Prostate gland (tissue), 2 donors: ENCODE results near the gene APOA5.

Experiments used
- POLR2A ChIP-seq: fragments of 450-650 bp; IDR thresholded peaks from one replicate; pipeline ENCODE4 v1.6.1; 2016; ENCODE audit warnings: antibody characterized with exemption, mild to moderate bottlenecking
- POLR2AphosphoS5 ChIP-seq: sonication (generic); formaldehyde crosslinking; IDR thresholded peaks from one replicate; pipeline ENCODE4 v1.6.1; 2017; ENCODE audit warnings: antibody characterized with exemption
- TF ChIP-seq, protein P1 (sequence below), 4 experiments: fragments of 200-600 bp in 2 of 4; fragments of 450-650 bp in 2 of 4; sonication (generic) in 2 of 4; IDR thresholded peaks; 1 replicate in 3 of 4; 2 replicates in 1 of 4; pipeline ENCODE4 v1.5.1; 2016 to 2019; ENCODE audit warnings: antibody characterized with exemption in 4 of 4, mild to moderate bottlenecking in 2 of 4, moderate library complexity in 2 of 4

GRCh38 chr11:116778556-116778955 is 13.1 kb downstream of the APOA5 start:
- TF ChIP-seq, protein P1, sequence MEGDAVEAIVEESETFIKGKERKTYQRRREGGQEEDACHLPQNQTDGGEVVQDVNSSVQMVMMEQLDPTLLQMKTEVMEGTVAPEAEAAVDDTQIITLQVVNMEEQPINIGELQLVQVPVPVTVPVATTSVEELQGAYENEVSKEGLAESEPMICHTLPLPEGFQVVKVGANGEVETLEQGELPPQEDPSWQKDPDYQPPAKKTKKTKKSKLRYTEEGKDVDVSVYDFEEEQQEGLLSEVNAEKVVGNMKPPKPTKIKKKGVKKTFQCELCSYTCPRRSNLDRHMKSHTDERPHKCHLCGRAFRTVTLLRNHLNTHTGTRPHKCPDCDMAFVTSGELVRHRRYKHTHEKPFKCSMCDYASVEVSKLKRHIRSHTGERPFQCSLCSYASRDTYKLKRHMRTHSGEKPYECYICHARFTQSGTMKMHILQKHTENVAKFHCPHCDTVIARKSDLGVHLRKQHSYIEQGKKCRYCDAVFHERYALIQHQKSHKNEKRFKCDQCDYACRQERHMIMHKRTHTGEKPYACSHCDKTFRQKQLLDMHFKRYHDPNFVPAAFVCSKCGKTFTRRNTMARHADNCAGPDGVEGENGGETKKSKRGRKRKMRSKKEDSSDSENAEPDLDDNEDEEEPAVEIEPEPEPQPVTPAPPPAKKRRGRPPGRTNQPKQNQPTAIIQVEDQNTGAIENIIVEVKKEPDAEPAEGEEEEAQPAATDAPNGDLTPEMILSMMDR (IDR thresholded peaks at IDR 0.05) = no peak
- TF ChIP-seq POLR2A (no peak), POLR2AphosphoS5 (no peak)
